Nephron (organoid): ENCODE data around the gene ZFYVE28.
"Not testable (repeated sequence)": the region's sequence is repeated elsewhere in the genome, so short reads cannot be mapped to it uniquely, and the experiment has no call there.

Source experiments
- H3K27ac Mint-ChIP-seq, 3 experiments: 2 replicates each; pipeline ENCODE4 v1.8.0; 2020; ENCODE audit warnings: mixed read lengths in 3 of 3, mild to moderate bottlenecking in 2 of 3, moderate library complexity in 1 of 3
- H3K27me3 Mint-ChIP-seq: 2 replicates; pipeline ENCODE4 v1.8.0; 2021; ENCODE audit warnings: low read depth, mild to moderate bottlenecking, moderate library complexity, mixed read lengths
- H3K36me3 Mint-ChIP-seq: 2 replicates; pipeline ENCODE4 v1.8.0; 2020; ENCODE audit warnings: low read depth, mixed read lengths
- H3K4me1 Mint-ChIP-seq: 2 replicates; pipeline ENCODE4 v1.8.0; 2020; ENCODE audit warnings: mixed read lengths
- H3K4me3 Mint-ChIP-seq, 3 experiments: 2 replicates each; pipeline ENCODE4 v1.8.0; 2020; ENCODE audit warnings: mild to moderate bottlenecking in 3 of 3, mixed read lengths in 3 of 3, moderate library complexity in 2 of 3
- H3K9me3 Mint-ChIP-seq: 2 replicates; pipeline ENCODE4 v1.8.0; 2020; ENCODE audit warnings: mixed read lengths
- CTCF ChIP-seq, 3 experiments: fragments of 200-600 bp; sonication (generic); IDR thresholded peaks; one replicate each; pipeline ENCODE4 v1.5.0; 2021; ENCODE audit warnings: antibody characterized with exemption in 3 of 3; ENCODE audit not compliant: unreplicated experiment in 3 of 3

ZFYVE28 gene

GRCh38 chr4:2280531-2281300 lies 137.7 kb downstream of the ZFYVE28 start:
- Mint-ChIP-seq H3K4me1 (peaks cover 11% of the 10 kb centered on the region), H3K4me3 (no peak overlapping the region), H3K27me3 (peaks cover 16% of the 10 kb centered on the region), H3K27ac (no peak overlapping the region), H3K9me3 (no peaks in the 10 kb centered on the region), H3K36me3 (no peaks in the 10 kb centered on the region)
- peak in 1 of 3 experiments; percentile 7 for TF ChIP-seq CTCF (IDR thresholded peaks at IDR 0.05; ENCODE audit: unreplicated experiment in 3 of 3)

GRCh38 chr4:2277956-2278355 lies 140.5 kb downstream of the ZFYVE28 start:
- Mint-ChIP-seq H3K36me3 (no peaks in the 10 kb centered on the region), H3K9me3 (no peaks in the 10 kb centered on the region), H3K4me1 (peaks cover 21% of the 10 kb centered on the region), H3K27me3 (peaks cover 5% of the 10 kb centered on the region), H3K4me3 (no peak overlapping the region), H3K27ac (no peak overlapping the region)
- no peak for TF ChIP-seq CTCF (IDR thresholded peaks at IDR 0.05; ENCODE audit: unreplicated experiment in 3 of 3)

DNA sequence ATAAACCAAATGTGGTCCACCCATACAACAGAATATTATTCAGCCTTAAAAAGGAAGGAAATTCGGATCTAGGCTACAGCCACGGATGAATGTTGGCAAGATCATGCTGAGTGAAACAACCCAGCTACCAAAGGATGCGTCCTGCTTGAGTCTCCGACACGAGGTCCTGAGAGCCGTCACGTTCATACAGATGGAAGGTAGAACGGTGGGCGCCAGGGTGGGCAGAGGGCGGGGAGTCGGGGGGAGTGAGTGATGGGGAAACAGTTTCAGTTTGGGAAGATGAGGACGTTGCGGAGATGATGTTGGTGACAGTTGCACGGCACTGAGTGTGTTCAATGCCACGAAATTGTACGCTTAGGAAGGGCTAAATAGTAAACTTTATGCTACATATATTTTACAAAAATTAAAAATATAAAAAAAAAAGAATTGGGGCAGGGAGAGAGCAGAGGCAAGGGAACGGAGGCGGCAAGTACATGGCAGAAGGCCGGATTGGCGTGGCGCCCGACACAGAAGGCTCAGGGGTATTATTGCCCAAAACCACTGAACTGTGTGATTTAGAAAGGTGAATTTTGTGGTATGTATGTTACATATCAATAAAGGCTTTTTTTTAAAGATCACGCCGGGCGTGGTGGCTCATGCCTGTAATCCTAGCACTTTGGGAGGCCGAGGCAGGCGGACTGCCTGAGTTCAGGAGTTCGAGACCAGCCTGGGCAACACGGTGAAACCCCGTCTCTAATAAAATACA lies 141.7 kb downstream of the ZFYVE28 start:
- H3K4me1 Mint-ChIP-seq: peaks cover 19% of the 10 kb centered on the region
- no peak for TF ChIP-seq CTCF (IDR thresholded peaks at IDR 0.05; ENCODE audit: unreplicated experiment in 3 of 3)

DNA sequence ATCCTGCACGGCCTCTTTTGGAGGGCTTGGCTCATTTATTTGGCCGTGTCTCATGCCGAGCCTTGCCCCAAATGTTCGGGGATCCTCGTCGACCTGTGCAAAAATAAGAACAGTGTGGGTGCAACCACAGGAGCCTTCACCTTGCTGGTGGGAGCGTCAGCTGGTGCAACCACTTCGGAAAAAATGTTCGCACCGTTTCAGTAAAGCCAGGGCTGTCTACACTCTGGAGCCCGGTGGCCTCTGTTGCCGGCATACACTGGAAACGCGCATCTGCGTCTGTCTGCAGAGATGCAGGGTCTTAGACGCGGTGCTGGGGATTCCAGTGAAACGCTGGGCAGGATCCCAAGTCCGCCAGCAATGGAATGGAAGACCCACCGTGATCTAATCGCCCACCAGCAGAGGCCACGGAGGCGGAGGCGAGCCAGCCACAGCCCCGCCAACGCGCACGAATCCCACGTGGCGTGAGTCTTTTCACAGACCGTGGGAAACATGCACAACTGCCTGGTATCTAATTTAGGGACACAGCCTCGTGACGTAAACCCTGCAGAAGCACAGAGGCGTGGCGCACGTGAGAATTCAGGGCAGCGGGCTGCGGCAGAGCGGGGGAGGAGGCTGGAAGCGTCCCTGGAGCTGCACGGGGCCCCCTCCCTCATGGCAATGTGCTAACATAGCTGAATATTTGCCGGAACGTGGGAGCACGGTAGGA lies 142.7 kb downstream of the ZFYVE28 start:
- Mint-ChIP-seq H3K4me1 (peaks cover 15% of the 10 kb centered on the region), H3K9me3 (no peaks in the 10 kb centered on the region), H3K27me3 (peaks cover 2% of the 10 kb centered on the region), H3K4me3 (no peak overlapping the region), H3K36me3 (no peaks in the 10 kb centered on the region), H3K27ac (no peak overlapping the region)
- TF ChIP-seq CTCF (IDR thresholded peaks at IDR 0.05; ENCODE audit: unreplicated experiment in 3 of 3): no peak

More for the DNA sequence above, 141.7 kb downstream of the ZFYVE28 start:
- Mint-ChIP-seq H3K27ac (no peak overlapping the region), H3K4me3 (no peak overlapping the region), H3K9me3 (no peaks in the 10 kb centered on the region), H3K27me3 (peaks cover 5% of the 10 kb centered on the region), H3K36me3 (no peaks in the 10 kb centered on the region)

GRCh38 chr4:2275044-2275397 lies 143.4 kb downstream of the ZFYVE28 start:
- H3K4me1 Mint-ChIP-seq: peaks cover 15% of the 10 kb centered on the region
- not testable (repeated sequence) for H3K36me3 Mint-ChIP-seq, H3K4me3 Mint-ChIP-seq, H3K27ac Mint-ChIP-seq, H3K9me3 Mint-ChIP-seq, H3K27me3 Mint-ChIP-seq

DNA sequence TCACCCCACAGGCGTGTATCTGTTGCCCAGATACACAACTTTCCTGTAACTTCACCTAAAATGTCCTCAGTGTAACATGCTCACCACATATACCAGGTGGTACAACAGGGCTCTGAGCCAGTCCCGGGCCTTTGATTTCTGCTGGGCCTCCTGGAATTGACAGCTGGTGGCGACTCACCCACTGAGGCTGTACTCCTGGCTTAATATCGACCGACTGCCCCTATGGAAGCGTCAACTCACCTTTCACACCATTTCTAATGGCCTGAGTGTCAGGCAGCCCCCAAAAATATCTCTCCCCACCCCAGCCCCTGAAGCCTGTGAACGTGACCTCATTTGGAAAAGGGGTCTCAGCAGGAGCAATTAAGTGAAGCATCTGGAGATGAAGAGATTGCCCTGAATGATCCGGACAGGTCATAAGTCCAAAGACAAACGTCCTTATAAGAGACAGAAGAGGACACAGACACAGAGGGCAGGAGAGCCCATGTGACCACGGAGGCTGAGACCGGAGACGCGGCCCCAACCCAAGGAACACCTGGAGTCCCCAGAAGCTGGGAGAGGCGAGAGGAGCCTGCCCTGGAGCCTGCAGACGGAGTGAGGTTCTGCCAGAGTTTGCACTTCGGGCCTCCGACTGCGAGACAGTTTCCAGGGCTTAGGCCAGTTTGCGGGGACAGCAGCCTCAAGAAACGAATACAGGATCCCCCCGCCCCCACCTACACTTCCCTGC lies 144.0 kb downstream of the ZFYVE28 start:
- peaks cover 19% of the 10 kb centered on the region for H3K4me1 Mint-ChIP-seq

More for the DNA sequence above, 144.0 kb downstream of the ZFYVE28 start:
- Mint-ChIP-seq H3K27me3 (no peaks in the 10 kb centered on the region), H3K4me3 (no peak overlapping the region), H3K36me3 (no peaks in the 10 kb centered on the region), H3K9me3 (no peaks in the 10 kb centered on the region), H3K27ac (no peak overlapping the region)
- TF ChIP-seq CTCF (IDR thresholded peaks at IDR 0.05; ENCODE audit: unreplicated experiment in 3 of 3): no peak
